Activated T-cell treated with anti-CD3 and anti-CD28 coated beads, Interleukin-2, amount 50 U/mL, for 1 hour (primary cell): ENCODE measurements around the gene NDUFA8.
A peak's percentile ranks its signal among the peaks of the same experiment; 100 is the strongest.

ENCODE experiments used
- DNase-seq: peaks from one replicate; pipeline ENCODE4 v3.0.0-alpha.2; 2020

NDUFA8 gene

DNA sequence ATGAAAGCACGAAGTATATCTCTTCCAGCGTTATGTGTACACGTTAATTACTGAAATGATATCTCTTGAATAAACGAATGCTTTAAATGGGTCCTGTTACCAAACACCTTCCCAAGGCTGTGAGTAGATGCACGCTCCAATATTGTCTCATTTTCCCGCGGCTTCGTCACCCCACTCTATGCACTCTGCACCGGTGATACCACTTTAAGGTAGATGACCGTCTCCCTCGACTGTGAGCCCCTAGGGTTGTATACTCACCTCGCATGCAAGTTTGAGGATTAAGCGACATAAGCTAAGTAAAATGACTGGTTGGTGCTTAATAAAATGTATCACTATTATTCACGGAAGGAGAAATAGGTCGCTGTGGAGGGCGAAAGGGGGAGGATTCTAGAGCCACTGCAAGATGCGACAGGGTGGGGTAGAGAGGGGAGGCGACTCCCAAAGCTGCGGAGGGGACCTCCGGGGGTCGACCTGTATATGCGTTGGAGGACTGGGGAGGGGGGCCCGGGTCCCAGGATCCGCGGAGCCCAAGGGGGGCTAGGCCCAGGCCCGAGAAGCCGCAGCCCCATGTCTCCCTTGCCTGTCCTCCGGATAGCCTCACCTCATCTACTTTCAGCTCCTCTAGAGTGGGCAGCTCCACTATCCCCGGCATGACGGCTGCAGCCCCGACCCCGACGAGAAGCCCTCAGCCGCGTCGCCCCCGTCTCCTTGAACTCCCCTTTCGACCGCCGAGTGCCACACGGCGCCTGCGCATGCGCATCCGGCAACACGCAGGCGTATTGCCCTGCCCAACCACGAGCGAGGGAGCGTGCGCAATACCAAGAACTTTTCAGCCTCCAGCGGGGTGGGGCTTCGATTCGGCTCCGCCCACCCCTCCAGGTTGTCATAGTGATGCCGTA, at the start of gene NDUFA8, which contains the start of gene MORN5:
NDUFA8 (minus strand) TSS at position 754 of the 899 bp plus-strand sequence; CDS start at position 652, 102 bp downstream.
MORN5 (plus strand) TSS at position 883 of the 899 bp plus-strand sequence. CDS start 65 bp downstream, outside the sequence.
- DNase-seq: peak; percentile 97

DNA sequence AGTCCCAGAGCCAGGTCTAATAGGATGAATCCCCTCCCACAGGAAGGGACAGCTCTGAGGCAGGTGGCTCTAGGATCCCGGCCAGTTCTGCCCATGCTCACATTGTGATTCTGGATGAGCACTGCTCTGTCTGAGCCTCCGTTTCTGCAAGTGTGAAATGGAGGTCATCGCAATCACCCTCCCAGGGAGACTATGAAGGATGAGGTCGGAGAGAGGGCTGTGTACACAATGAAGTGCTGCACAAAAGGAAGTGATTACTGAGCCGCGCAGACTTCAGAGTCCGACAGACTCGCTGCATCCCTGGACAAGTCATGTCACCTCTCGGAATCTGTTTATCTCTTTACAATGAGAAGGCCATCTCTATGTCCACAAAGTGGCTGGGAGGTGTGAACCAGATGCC, 47.5 kb upstream of the NDUFA8 start:
- DNase-seq: no peak

DNA sequence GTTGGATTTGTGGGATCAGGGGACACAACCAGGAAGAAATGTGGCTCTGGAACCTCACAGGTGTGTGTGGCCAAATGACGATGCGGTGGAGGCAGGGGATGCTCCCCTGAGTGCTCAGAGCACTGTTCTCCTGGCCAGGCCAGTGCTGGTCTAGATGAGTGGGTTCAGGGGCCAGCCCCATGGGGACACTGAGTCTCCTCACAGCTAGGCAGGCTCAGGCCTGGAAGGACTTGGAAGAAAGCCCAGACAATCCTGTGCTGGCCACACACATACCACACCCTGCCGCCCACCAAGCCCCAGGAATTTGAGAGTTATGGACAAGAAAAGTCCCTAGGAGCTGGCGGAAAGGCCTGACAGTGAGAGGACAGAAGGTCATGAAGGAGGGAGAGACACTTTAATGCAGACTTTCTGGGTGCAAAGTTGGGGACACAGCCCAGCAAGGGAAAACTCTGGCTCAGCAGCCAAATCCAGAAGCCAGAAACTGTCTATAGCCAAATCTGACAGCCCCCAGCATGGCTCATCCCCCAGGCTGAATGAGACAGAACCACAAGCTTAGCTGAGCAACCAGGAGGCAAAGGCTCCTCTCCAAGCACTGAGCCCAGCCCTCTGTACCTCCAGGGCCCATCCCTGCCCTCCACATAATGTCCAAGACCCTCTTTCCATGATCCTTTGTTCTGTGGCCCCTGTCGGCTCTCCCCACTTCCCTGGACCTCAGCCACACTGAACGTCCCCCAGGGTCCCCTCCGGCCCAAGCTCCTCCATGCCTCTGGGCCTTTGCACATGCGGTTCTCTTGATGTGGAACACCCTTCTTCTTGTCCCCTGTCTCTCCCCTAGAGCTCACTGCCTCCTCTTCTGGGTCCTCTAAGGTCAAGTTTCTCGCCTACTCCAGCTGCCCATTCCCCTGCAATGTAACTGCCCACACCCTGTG, 46.8 kb upstream of the NDUFA8 start:
- DNase-seq: no peak

DNA sequence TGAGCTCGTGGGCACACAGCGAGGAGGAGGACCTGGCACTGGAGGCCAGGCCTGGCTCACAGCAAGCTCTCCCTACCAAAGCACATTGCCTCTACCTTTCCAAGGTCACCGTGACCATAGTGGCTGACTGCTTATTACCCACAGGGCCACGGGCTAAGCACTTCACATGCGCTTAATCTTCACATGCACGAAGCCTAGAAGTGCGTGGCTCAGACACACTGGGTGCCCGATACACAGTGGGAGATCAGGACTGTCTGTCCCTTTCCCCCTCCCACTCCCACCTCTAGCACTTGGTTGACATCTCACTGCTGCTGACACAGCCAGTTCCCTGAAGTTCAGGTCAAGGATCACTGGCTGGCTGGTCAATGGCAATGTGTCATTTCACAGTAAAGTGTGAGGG, 45.6 kb upstream of the NDUFA8 start:
- DNase-seq: no peak

DNA sequence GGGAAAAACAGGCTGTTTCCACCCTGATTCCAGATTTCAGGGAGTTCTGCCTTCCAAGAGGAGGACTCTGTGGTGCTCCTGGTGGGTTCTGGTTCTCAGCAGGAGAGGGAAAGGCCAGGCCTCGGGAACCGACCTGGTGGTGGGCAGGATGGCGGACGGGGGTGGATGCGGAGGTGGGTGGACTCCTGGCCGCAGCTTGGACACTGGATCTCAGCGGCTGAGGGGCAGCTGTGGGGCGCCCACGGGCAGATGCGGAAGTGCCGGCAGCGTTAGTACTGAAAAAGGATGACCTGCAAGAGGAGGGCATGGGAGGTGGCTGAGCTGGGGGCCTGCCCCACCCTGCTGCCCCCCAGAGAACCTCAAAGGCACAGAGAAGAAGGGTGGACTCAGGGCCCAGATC, 44.9 kb upstream of the NDUFA8 start:
- no peak for DNase-seq

DNA sequence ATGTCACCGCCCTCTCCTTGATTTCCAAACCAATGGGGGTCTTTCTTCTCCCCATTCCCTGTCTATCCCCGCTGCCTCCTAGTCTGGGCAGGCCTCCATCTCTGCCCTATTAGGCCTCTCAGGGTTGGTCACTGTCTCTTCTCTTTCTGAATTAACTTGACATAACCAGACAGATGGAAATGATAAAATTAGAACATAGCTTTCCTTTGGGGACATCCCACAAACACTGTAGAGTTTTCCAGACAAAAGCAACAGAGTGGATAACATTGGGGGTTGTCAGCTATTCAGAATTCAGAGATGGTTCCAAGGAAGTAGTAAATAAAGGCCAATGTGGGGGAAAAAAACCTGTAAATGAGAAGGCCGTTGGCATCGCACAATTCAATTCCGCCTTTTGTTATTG, 44.5 kb upstream of the NDUFA8 start:
- no peak for DNase-seq

DNA sequence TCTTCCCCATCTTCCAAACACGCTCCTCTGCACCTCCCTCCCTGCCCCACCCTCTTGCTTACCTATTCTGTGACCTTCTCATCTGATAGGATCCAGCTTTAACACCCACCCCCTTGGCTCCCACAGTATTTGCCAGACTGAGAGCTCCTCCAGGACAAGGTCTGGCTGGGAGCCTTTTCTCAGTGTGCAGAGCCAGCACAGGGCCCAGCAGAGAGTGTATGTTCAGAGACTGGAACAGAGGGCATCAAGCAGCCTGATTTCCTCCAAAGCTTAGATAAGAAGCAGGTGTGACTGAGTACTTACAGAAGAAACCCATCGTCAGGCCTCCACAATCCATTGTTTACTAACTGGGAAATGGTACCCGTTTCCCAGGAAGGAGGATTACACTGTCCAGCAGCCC, 42.5 kb upstream of the NDUFA8 start:
- no peak for DNase-seq

DNA sequence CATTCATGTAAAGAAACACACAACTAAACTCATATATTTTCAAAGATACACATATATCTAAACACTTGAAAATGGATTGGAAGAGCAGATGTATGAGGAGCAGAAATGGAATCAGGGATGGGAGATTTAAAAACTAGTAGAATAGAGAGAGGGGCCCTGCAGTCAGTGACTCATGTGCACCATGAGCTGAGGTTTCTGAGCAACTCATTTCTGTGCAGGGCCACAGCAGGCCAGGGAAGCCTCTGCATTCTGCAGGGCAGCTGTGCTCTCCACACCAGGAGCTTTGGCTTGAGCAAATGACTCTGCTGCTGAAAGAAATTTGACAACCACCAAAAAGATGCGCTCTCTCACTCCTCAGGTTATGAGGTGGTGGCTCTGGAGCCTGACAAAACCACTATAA, 42.1 kb upstream of the NDUFA8 start:
- DNase-seq: no peak

DNA sequence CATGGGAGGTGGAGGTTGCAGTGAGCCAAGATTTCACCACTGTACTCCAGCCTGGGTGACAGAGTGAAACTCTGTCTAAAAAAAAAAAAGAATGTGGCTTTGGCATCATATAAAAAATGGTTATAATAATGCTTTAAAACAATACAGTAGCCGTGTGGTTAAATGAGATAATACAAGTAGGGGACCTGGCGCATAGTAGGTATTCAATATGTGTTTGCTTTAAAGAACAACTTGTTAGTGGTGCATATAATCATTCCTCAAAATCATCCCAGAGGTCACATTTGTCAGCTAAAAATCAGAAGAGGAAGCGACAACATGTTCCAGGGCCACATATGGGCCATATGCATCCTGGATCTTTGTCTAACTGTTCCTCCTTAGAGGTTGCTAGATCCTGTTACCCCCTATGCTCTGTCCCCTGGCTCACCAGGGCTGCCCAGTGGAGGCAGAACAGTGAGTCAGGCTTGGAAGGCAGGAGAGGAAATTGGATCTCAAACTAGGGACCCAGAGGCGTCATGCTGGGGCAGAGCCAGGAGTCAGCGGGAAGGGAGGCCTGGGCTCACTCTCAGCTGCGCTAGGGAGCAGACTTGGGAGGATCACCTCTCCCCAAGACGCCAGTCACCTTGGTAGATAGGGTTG, 41.5 kb upstream of the NDUFA8 start:
- DNase-seq: no peak

DNA sequence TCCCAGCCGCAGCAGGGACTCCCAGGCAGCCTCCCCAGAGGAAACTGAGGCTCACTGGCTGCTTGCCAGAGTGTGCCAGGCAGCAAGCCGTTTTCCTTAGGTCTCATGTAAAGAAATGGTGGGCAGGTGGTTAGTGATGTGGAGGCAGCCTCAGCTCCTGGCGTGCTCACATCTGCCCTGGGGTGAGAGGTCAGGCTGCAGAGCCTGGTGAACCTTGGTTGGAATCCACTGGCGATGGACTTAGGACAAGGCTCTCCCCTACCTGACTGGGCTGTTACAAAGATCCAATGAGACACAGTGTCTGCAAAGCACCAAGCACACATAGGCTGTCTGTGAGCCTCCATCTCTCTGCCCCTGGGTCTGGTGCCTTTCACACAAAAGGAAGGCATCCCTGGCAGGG, 38.3 kb upstream of the NDUFA8 start:
- DNase-seq: no peak

DNA sequence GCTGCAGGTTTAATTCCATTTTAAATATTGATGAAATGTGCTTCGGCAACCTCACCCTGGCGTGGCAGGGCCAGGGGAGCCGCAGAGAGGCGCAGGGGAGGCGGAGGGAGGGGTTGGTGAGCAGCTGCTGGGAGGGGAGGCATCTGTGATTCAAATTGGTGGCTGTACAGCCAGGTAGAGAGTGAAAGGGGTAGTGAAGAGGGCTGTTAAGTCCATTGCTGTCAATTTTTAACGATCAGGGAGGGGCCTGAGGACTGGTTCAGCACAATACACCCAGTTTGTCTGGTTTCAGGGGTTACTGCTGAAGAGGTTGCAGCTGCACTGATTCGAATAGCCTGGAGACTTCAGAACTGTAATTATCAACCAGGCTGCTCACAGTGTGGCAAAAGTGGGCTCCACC, 37.8 kb upstream of the NDUFA8 start:
- DNase-seq: no peak

DNA sequence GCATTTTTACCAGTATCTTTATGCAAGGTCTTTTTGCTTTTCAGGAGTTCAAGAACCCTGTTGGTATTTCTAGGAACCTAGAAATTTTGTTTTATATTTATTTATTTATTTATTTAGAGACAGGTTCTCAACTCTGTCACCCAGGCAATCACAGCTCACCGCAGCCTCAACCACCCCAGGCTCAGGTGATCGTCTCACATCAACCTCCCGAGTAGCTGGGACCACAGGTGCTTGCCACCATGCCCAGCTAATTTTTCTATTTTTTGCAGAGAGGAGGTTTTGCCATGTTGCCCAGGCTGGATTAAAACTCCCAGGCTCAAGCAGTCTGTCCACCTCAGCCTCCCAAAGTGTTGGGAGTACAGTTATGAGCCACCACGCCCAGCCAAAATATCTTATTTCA, 36.3 kb upstream of the NDUFA8 start:
- no peak for DNase-seq

DNA sequence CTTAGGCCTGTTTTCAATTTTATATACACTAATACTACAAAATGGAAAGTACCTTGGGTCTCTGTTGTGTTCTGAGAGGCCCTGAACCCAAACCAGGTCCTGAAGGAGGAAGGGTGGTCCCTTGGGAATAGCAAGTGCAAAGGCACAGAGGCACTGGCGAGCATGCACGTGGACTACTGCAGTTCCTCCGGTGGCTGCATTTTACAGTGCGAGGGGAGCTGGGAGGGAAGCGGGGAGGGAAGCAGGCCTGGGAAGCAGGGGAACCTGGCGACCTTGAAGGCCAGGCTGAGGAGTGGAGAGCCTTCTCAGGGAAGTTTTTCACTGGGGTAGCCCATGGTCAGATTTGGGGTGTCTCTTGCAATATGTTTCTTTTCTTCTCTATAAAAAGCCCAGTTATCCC, 34.1 kb upstream of the NDUFA8 start:
- no peak for DNase-seq

DNA sequence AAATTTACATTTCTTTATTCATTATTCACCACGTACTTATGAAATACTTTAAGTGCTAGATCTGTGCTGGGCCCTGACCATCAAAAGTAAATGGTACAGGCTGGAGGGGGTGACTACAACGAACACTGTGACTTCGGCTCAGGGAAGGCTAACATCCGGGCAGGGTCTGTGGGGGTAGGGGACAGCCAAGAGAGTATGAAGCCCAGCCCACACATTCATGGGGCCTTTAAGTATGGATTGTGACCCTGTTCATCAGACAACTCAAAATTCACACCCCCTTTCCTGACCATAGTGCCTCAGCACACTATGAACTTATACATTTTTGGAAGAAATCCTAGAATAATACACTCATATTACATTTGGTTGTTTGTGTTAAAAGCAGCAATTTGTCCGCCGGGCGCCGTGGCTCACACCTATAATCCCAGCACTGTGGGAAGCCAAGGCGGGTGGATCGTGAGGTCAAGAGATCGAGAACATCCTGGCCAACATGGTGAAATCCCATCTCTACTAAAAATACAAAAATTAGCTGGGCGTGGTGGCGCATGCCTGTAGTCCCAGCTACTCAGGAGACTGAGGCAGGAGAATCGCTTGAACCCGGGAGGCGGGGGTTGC, 33.4 kb upstream of the NDUFA8 start:
- DNase-seq: no peak

DNA sequence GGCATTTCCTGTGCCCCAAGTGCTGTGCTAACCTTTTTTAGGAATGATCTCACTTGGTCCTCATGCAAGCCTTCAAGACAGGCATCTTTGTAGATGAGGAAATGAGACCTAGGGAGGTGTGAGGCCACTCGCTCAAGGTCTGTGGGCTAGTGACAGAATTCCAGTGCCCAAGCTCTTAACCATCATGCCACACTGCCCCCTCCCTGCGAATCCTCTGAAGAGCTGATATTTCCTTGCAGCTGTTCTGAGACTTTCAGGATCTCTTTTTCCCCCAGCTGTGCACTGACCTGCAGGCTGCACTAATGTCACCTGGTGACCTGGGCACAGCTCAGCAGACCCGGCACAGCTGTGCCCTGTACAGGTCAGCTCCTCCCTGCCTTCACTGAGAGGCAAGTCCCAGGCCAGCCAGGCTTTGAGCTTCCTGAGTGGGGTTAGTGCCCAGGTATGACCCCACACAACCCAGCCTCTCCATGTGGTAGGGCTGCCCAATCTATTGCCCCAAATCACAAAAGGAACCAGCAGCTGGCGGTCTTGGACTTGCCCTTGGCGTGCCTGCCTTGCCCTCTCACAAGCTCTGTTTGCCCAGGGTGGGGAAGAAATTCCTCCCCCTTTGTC, 32.8 kb upstream of the NDUFA8 start:
- DNase-seq: no peak

DNA sequence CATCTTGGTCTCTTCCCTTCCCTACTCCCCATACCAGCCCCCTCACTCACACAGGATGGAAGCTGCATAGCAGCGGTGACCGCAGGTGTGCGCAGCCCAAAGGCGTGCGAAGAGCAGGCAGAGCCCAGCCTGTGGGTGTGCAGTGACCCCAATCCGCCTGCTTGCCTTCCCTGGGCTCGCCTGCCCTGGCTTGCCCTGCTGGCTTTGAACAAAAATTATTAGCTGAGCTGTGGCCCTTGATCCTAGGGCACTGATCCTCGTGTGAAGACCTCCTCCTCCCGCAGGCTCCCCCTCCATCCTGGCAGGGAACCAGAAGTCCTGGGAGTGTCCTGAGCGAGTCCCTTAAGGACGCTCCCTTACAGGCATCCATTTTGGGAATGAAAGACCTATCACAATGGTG, 32.0 kb upstream of the NDUFA8 start:
- no peak for DNase-seq

DNA sequence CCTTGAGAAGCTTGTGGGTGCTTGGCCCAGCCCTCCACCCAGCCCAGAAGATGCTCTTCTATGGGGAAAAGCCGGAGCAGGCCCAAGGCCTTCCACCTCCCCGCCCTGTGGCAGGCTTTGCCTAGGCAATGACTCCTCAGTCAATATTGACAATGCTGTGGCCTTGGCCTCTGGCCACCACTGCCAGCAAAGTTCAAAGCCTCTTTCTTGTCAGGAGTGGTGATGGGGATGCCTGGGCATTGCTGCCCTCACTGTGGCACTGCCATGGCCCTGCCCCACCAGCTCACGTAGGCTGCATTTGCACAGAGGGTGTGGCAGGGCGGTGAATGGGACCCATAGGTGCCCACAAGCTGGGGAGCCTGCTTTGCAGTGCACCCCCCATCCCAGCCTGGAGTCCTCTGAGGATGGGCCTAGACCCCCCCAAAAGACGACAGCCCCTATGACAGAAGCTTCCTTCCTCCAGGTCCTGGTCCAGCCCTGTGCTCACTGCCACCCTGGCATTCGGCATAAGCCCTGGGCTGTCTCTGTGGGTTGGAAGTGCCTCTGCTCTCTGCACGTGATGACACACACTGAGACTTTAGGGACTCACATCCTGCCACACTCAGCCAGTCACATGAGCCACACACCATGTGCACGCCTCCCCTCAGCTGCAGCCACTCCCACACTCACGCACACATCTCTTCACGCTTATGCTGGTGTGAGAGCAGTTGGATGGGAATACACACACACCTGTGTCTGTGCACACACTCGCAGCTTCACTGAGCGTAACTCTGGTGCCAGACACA, 31.2 kb upstream of the NDUFA8 start:
- no peak for DNase-seq

DNA sequence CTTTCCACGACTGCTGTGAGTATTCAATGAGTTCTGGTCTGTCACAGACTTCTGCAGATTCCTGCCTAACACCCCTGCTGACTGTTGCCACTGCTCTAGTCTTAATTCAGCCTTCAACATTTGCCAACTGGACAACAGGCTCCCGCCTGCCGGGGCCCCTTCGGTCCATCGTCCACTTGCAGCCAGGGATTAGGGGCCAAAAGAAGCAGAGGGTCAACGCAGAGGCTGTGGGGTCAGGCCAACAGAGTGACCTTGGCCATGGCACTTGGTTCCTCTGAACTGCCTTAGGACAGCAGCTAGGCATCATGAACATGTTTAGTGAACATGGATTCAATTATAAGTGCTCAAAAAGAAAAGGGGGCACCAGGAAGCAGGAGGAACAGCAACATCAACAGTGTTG, 28.8 kb upstream of the NDUFA8 start:
- no peak for DNase-seq

DNA sequence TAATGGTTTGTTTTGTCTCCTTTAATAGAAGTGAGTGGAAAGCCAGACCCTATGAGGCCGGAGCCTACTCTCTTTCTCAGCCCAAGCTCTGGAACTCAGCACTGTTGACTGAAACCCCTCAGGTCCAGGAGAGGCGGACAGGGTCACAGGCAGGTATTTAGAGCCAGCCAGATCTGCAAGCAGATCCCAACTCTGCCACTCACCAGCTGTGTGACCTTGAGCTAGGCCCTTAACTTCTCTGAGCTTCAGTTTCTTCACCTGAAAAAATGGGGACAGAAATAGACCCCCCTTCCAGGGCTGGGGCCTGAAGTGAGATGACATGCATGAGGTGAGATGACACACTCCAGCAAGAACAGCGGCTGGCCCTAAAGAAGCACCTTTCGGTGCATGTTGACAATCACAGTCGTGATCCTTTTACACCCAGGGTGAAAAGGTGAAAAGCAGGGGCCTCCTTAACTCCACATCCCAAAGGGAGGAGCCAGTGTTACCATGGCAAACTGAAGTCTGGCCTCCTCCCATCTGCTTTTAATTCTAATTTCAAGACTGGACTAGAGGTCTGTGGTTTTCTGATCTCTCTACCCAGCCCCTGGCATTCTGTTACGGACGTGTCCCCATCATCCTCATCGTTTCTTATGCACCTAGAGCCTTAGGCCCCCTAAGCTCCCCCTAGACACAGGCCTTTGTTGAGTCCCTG, 27.3 kb upstream of the NDUFA8 start:
- DNase-seq: no peak

DNA sequence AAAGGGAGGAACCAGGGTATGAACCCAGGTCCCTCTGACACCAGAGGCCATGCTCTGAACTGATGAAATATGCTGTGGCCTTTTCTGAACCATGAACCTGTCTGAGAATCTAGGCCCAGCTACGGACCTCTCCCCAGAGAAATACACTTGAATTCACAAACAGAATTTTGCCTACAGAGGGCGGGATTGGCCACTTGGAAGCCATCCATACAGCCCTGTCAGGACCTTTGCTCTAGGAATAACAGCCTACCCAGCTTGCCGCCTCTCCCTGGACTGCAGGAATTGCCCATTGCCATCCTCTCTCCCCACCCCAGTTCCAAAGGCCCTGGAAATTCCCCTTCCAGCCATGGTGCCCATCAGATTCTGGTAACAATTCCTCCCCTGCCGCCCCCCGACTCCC, 26.7 kb upstream of the NDUFA8 start:
- no peak for DNase-seq

DNA sequence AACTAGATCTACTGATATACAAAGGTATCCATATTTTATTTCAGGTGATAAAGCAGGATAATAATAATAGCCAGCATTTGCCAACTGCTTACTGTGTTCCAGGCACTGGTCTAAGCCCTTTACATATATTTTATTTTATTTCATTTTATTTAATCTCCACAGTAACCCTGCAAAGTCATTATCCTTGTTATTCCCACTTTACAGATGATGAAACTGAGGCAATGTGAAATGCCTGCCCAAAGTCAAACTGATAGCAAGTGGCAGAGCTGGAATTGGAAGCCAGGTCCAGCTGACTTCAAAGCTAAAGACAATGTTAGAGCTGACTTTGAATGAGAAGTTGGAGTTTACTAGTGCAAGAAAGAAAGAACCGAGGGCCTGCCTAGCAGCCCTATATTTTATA, 25.0 kb upstream of the NDUFA8 start:
- DNase-seq: no peak
